HG03442 (cell line): Measurements from ENCODE around the gene EEF2.
"Not testable (repeated sequence)": the region's sequence is repeated elsewhere in the genome, so short reads cannot be mapped to it uniquely, and the experiment has no call there.

Source experiments
- ATAC-seq: cut with Tn5 transposase; IDR thresholded peaks from one replicate; pipeline ENCODE4 v1.9.1; 2021; ENCODE audit warnings: mild to moderate bottlenecking, moderate library complexity; ENCODE audit not compliant: unreplicated experiment

Gene EEF2

DNA sequence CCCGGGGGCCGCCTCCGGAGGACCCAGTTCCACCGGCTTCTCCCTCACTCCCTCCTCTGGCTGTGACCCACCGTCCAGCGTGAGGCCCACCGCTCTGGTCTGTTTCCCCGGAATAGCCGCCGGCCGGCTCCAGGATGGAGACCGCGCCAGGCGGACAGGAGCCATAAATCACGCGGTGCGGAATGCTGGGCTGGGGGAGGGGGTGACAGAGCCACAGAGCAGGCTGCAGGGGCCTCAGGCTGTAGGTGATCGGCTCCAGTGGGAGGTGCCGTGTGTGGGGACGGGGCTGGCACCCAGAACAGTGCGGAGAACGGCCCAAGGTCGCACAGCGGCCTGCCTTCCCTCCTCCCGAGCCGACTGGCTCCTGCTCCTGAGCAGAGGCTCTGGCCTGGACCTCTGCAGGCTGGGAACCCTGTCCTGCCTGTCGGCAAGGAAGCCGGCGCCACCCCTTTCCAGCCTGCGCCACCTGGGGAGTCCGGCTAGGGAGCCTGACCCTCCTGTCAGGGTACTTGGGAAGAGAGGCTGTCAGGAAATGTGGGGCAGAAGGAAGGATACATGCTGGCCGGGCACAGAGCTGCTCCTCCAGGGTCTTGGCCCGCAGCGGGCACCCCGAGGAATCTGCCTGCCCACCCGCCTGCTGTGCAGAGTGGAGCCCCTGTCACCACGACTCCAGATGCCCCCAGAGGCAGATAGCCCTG lies 30.6 kb upstream of the EEF2 start:
- no peak for ATAC-seq

DNA sequence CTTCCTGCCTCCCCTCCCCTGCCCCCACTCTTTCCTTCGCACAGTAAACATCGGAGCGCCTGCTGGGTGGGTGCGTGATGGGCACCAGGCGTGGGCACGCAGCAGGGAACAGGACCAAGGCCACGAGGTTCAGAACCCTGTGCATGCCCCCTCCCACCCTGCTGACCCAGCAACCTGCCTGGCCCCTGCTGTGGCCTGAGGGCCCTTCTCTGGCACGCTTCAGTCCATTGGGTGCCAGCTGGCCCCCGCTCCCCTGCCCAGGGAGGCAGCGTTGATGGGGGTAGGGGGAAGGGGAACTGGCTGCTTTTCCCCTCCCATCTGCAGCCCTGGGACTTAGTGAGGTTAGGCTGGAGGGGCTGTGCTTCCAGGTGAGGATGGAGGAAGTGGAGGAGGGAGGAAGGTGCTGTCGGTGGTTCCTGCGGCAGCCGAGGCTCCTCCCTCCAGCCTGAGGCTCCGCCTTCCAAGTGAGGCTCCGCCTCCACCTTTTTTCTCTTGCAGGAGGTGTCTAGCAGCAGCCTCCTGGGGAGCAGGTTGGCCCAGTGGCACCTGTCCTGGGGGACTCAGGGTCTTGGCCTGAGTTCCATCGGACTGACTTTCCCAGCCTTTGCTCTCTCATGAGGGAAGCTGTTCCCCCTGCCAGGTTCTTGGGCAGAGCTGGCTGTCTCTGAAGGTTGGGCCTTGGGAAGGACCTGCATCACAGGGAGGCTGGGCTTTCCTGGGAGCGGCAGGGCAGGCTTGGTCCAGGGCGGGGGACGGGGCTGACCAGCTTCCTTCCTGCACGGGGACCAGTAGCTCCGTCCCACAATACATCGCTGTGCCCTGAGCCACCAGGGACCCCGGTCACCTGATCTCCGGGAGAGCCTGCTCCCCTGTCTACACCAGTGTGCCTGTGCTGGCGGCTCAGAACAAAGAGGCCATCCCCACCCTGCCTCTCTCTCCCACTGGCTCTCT lies 29.6 kb upstream of the EEF2 start:
- no peak for ATAC-seq

DNA sequence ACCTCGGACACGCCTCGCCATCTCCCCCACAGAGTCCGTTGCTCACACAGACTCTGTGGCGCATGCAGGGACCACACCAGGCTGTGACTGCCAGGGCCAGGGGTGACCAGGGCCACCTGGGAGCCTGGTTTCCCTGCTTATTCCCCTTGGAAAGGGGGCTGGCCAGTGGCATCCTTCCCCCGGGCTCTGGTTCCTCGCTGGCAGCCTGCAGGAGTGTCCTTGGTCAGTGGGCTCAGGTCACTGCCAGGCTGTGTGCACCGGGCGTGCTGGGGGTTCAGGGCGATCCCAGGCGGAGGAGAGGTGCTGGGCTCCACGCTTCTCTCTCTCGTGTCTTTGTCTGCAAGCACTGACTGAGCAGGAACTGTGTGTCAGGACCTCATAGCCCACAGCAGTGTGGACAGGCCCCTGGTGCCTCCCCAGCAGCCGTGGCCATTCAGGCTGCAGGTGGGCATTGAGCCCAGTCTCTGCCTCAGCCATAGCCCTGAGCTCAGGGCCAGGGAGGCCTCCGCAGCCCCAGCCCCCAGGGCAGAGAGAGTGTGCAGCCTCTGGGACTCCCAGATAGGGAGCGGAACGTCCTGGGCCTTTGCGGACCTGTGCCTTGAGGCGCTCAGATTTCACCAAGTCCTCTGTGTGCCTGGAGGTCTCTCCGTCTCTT lies 28.8 kb upstream of the EEF2 start:
- no peak for ATAC-seq

DNA sequence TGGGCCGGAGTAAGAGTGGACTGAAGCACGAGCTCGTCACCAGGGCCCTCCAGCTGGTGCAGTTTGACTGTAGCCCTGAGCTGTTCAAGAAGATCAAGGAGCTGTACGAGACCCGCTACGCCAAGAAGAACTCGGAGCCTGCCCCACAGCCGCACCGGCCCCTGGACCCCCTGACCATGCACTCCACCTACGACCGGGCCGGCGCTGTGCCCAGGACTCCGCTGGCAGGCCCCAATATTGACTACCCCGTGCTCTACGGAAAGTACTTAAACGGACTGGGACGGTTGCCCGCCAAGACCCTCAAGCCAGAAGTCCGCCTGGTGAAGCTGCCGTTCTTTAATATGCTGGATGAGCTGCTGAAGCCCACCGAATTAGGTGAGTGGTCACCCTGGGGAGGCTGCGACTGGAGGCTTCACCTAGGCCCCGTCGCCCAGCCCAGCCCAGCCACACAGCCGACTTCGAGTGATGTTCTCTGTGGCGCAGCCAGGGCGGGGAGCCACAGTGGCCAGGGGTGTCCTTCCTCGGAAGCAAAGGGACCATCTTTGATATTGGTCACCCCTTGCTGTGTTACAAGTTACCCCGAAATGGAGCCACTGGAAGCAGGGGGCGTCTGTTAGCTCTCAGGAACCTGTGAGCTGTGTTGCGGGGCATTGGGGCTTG lies 27.8 kb upstream of the EEF2 start:
- no peak for ATAC-seq

DNA sequence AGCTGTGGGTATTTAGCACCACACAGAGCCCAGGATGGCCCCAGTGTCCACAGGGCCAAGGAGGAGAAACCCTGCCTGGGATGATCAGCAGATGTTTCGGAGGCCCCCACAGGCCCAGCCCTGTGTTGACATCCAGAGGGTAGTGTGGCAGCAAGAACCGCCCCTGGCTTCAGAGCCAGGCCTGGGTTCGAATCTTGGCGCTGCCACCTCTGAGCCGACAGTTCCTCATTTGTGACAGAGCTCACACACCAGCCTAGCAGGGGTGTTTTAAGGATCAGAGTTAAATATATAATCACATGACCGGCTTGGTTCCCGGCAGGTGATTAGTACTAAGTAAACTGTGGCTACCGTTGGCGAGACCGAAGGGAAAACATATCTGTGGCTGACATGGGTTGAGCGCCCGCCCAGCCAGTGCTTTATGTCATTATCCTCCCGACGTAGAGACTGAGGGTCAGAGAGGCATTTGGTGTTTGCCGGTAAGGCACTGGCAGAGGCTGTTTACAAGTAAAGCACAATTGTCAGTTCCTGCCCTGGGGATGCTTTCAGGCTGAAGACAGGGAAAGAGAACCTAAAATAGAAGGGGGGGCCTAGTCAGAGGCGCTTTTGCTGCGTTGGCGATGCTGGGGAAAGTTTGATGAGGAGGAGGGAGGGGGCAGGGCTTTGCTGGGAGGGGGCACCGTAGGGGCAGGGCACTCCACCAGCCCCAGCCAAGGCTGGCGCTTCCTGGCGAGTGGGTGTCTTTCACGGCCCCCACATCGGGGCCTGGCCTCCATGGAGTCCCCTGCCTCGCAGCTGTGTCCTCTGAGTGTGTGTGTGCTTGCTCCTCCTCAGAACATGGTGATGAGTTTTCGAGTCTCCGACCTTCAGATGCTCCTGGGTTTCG lies 27.1 kb upstream of the EEF2 start:
- no peak for ATAC-seq

DNA sequence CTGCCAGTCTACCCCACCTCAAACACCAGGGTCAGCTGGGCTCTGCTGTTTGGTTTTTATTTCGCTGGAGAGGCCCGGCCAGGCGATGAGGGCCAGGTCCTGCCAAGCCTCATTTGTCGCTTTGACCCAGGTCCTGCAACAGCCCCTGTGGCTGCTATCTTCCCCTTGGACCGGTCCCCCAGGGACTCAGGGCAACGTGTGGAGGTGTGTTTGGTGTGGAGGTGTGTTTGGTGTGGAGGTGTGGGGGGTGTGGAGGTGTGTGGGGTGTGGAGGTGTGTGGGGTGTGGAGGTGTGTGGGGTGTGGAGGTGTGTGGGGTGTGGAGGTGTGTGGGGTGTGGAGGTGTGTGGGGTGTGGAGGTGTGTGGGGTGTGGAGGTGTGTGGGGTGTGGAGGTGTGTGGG lies 26.2 kb upstream of the EEF2 start:
- ATAC-seq, result not testable (repeated sequence)

DNA sequence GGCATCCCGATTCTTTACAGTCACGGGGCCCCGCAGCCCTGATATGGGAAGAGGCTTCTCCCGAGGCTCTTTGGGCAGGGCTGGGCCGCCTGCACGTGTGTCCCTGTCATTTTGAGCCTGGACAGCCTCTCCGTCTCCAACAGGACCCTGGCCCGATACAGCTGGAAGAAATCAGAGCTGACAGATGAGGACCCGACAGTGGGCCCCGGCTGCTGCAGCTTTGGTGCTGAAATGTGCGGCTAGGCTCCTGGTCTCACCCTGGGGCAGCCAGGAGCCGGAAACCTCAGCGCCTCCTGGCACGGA lies 25.5 kb upstream of the EEF2 start:
- ATAC-seq, result no peak

DNA sequence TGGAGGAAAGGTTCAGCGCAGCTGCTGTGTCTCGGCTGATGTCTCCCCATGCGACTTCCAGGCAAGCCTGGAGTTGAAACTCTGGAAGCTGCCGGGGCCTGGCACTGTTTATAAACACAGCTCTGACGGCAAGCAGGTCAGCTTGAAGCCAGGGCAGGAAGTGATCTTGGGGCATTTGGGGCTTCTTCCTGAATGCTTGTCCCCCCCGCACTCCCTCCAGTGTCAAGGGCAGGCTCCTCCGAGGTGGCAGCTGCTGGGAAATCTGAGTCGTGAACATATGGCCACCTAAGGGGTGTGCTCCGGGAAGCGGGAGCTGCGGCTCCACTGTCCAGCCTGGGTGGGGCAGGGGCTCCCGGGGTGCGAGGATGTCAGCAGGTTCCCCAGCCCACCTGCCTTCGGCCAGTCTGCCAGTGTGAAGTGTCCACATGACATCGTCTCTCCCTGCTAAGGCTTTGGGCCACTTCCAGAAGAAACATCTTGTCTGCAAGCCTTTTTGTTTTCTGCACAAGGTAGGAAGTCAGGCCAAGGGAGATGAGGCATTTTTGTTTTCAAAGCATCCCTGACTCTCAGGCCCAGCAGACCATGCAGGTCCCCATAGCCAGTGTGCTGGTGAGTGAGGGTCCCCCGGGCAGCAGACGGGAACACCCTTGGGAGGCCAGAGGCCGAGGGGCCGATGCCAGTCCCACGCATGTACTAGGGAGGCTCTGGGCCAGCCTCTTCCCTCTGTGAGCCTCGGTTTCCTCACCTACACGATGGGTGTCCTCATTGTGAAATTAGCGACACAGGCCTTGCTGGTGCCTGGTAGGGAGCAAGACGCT lies 24.9 kb upstream of the EEF2 start:
- ATAC-seq, result no peak

DNA sequence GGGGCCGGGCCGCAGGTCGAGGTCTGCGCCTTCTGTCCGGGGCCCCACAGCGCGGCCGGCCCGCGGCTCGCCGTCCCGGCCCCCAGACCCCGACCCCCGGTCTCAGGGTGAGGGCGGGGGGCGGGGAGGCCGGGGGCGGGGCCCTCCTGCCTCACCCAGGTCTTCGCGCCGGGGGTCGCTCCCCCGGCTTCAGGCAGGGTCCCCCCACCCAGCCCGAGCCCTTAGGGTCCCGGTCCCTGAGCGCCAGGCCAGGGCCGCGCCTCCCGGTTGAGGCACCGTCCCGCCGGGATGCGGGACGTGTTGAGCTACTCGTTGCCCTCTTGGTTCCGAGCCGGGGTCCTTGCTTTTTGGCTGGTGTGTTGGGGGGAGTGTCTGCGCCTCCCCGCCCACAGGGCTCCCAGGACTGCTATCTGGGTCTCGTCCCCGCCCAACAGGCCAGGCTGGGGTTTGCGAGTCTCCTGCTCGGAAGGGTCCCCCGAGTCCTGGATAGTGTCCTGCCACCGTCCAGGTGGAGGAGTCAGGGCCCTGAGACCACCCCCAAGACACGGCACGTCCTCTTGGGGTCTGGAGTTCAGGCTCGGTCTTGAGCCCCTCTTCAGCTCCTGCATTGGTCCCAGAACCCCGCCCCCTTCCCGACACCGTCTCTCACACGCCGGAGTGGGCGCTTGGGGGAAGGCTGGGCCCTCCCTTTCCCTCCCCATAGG lies 22.7 kb upstream of the EEF2 start:
- ATAC-seq, result peak; percentile 15

DNA sequence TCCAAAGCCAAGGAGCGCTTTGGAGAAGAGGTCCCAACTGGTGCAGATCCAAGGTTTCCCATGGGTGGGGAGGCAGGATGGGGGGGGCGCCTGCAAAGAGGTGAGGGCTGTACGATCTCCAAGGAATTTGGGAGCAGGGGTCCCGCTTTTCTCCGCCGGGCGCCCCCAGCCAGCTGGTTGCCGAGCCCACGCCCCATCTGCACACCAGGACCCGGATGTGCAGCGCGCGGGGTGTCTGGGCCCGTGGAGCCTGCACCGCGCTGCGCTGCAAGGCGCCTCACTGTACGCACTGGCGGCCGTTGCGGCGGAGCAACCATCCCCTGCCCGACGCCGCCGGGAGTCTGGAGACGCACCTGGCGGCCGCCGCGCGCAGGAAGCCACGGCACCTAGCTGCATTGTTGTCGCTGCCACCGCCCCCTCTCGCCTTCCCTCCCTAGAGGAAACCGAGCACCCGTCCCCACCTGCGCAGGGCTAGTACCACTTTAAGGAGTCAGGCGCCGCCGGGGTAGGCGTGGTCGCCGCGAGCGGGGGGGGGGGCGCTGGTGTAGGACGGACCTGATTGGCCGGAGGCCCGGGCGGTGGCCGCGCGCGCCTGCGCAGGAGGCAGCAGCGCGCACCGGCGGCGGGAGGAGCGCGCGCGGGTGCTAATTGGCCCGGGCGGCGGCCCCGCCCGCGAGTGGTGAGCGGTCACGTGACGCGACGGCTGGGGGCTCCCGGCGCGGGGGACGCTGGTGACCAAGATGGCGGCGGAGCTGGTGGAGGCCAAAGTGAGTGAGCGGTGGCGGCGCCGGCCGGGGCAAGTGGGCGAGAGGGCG lies 22.0 kb upstream of the EEF2 start, which contains the start of gene PIAS4:
TSS of gene PIAS4 (plus strand) at position 716 of the 815 bp plus-strand sequence. CDS start at position 741, 25 bp downstream.
- ATAC-seq, result peak; percentile 71

DNA sequence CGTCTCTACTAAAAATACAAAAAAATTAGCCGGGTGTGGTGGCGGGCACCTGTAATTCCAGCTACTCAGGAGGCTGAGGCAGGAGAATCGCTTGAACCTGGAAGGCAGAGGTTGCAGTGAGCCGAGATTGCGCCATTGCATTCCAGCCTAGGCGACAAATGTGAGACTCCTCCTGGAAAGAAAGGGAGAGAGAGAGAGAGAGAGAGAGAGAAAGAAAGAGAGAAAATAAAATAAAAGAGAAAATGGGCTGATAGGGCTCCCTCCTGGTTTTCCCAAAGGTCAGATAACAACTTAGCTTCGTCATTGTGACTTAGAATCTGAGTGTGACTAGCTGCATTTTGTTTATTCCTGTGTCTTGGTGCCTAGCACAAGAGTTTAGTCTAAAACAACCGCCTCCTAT lies 20.2 kb upstream of the EEF2 start:
- ATAC-seq, result not testable (repeated sequence)

DNA sequence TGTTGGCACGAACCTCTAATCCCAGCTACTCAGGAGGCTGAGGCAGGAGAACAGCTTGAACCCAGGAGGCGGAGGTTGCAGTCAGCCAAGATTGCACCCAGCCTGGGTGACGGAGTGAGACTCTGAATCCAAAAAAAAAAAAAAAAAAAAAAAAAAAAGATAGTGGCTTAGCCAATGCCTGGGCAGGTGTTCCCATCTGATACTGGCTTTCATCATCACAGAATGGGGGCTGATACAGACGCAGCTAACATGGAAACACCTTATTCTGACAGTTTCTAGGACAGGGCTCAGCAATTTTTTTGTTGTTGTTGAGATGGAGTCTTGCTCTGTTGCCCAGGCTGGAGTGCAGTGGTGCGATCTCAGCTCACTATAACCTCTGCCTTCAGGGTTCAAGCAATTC lies 15.5 kb upstream of the EEF2 start:
- not testable (repeated sequence) for ATAC-seq

DNA sequence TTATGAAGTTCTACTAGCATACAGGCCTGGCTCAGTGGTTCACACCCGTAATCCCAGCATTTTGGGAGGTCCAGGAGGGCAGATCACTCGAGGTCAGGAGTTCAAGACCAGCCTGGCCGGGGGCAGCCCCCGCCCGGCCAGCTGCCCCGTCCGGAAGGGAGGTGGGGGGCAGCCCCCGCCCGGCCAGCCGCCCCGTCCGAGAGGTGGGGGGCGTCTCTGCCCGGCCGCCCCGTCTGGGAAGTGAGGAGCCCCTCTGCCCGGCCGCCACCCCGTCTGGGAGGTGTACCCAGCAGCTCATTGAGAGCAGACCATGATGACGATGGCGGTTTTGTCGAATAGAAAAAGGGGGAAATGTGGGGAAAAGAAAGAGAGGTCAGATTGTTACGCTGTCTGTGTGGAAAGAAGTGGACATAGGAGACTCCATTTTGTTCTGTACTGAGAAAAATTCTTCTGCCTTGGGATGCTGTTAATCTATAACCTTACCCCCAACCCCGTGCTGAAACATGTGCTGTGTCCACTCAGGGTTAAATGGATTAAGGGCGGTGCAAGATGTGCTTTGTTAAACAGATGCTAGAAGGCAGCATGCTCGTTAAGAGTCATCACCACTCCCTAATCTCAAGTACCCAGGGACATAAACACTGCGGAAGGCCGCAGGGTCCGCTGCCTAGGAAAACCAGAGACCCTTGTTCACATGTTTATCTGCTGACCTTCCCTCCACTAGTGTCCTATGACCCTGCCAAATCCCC lies 13.6 kb upstream of the EEF2 start:
- ATAC-seq, result not testable (repeated sequence)

DNA sequence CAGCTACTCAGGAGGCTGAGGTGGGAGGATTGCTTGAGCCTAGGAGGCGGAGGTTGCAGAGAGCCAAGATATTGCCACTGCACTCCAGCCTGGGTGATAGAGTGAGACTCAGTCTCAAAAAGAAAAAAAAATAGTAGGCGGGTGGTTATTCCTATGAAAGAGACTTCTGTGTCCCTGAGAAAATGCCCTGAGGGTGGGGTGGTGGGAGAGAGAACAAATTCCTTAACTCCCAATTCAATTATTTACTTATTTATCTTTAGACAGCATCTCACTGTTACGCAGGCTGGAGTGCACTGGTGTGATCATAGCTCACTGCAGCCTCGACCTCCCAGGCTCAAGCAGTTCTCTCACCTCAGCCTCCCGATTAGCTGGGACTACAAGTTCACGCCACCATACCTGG lies 10.3 kb upstream of the EEF2 start:
- ATAC-seq, result no peak

DNA sequence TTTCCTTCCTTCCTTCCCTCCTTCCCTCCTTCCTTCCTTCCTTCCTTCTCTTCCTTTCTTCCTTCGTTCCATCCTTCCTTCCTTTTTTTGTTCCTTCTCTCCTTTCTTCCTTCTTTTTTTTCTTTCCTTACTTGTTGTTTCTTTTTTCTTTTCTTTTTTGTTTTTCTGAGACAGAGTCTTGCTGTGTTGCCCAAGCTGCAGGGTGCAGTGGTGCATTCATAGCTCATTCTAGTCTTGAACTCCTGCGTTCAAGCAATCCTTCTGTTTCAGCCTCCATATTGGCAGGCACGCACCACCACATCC lies 5.5 kb upstream of the EEF2 start:
- ATAC-seq, result no peak

DNA sequence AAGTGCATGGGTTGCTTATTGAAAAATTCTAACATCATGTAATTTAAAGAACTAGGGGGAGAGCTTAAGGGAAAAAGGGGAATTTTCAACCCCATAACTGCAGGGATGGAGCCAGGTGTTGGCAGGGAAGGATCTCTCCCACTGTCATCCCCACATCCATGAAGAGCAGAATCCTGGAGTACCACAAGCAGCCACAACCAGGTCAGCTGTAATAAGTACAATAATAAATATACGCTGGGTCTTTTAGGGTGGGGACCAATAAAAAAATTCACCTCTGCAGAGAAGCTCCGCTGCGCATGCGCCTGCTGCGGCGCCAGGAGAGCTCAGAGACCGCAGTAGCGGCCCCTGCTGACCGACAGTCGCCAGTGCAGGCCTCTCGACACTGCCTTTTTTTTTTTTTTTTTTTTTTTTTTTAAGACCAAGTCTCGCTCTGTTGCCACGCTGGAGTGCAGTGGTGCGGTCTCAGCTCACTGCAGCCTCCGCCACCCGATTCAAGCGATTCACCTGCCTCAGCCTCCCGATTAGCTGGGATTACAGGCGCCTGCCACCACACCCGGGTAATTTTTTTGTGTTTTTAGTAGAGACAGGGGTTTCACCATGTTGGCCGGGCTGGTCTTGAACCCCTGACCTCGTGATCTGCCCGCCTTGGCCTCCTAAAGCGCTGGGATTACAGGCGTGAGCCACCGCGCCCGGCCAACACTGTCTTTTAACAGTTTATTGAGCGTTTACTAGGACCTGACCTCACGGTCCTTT lies 2.5 kb upstream of the EEF2 start:
- no peak for ATAC-seq
